IMR-90 (cell line): ENCODE measurements around the gene ARL10. TPM values are rescaled to one million over a fixed set of nuclear protein-coding genes. Genes with fewer than 3 reads are reported as not detected.

ENCODE experiments used
- ATAC-seq: fragments of 200-7000 bp; cut with Tn5 transposase; 2 replicates; pipeline ENCODE4 v1.9.1; 2020; ENCODE audit warnings: low read depth, mild to moderate bottlenecking, moderate library complexity
- BruUV-seq: library from RNA; stranded (reverse); fragments of 400-500 nt; replicated peaks from 2 replicates; lab custom pipeline; 2021; lab: Mats Ljungman, UMichigan
- CTCF ChIA-PET: fragments of 300-600 bp; formaldehyde crosslinking; extraction: SDS; loops from one replicate; lab custom pipeline; 2021; ENCODE audit warnings: antibody characterized with exemption; lab: Yijun Ruan, JAX
- POLR2A ChIA-PET: fragments of 300-600 bp; sonication (Branson Sonifier 250); formaldehyde crosslinking; loops from one replicate; lab custom pipeline; 2022; ENCODE audit warnings: antibody characterized with exemption; ENCODE audit not compliant: unreplicated experiment; lab: Charles Lee
- DNase-seq: peaks from one replicate; pipeline ENCODE4 v3.0.0; 2013
- H2AFZ ChIP-seq: replicated peaks from 2 replicates; pipeline ENCODE3; 2013; ENCODE audit warnings: low read length, mild to moderate bottlenecking; ENCODE audit not compliant: poor library complexity
- H2AK5ac ChIP-seq: 2 replicates; pipeline ENCODE4 v1.6.1; 2013; ENCODE audit warnings: low read depth, low read length, inconsistent platforms
- H2AK9ac ChIP-seq: replicated peaks from 2 replicates; pipeline ENCODE3; 2013; ENCODE audit warnings: mild to moderate bottlenecking, low read depth, low read length, moderate library complexity; ENCODE audit not compliant: poor library complexity
- H2BK120ac ChIP-seq: 2 replicates; pipeline ENCODE4 v1.6.1; 2013; ENCODE audit warnings: low read depth, low read length, inconsistent platforms
- H2BK15ac ChIP-seq: 3 replicates; pipeline ENCODE4 v1.6.1; 2013; ENCODE audit warnings: low read depth, low read length, inconsistent platforms
- H2BK20ac ChIP-seq: 2 replicates; pipeline ENCODE4 v1.6.1; 2013; ENCODE audit warnings: low read depth, mild to moderate bottlenecking, inconsistent platforms, low read length, moderate library complexity
- H2BK5ac ChIP-seq: 2 replicates; pipeline ENCODE4 v1.6.1; 2013; ENCODE audit warnings: mild to moderate bottlenecking, low read depth, low read length, inconsistent platforms; ENCODE audit not compliant: poor library complexity, severe bottlenecking
- H3K14ac ChIP-seq: replicated peaks from 2 replicates; pipeline ENCODE4 v1.6.1; 2013; ENCODE audit warnings: low read depth, low read length, inconsistent platforms
- H3K18ac ChIP-seq: 2 replicates; pipeline ENCODE4 v1.6.1; 2013; ENCODE audit warnings: low read depth, low read length, control low read depth
- H3K23ac ChIP-seq: 2 replicates; pipeline ENCODE4 v1.6.1; 2013; ENCODE audit warnings: low read depth, low read length, inconsistent platforms
- H3K27ac ChIP-seq: 2 replicates; pipeline ENCODE4 v1.5.1; 2013; ENCODE audit warnings: mild to moderate bottlenecking, control low read depth, low read length; ENCODE audit not compliant: insufficient read depth
- H3K27me3 ChIP-seq: 2 replicates; pipeline ENCODE4 v1.6.1; 2013; ENCODE audit warnings: low read length; ENCODE audit not compliant: control insufficient read depth, insufficient read depth
- H3K36me3 ChIP-seq: 2 replicates; pipeline ENCODE4 v1.6.1; 2013; ENCODE audit warnings: low read length, mixed read lengths; ENCODE audit not compliant: control insufficient read depth, insufficient read depth
- H3K4ac ChIP-seq: 2 replicates; pipeline ENCODE4 v1.6.1; 2013; ENCODE audit warnings: low read depth, low read length, inconsistent platforms
- H3K4me1 ChIP-seq: 2 replicates; pipeline ENCODE4 v1.6.1; 2013; ENCODE audit warnings: low read length, mixed read lengths; ENCODE audit not compliant: control insufficient read depth, insufficient read depth
- H3K4me2 ChIP-seq: 2 replicates; pipeline ENCODE4 v1.6.1; 2013; ENCODE audit warnings: low read depth, mild to moderate bottlenecking, control low read depth, low read length, moderate library complexity
- H3K4me3 ChIP-seq: 2 replicates; pipeline ENCODE4 v1.5.1; 2013; ENCODE audit warnings: low read depth, mild to moderate bottlenecking, control low read depth, low read length, moderate library complexity; ENCODE audit not compliant: insufficient read depth
- H3K56ac ChIP-seq: 2 replicates; pipeline ENCODE4 v1.6.1; 2013; ENCODE audit warnings: low read length, inconsistent platforms; ENCODE audit not compliant: insufficient read depth; ENCODE audit errors: extremely low read depth
- H3K79me1 ChIP-seq, 2 experiments: 2 replicates each; pipeline ENCODE4 v1.6.1; 2013; ENCODE audit warnings: low read length in 2 of 2, inconsistent platforms in 1 of 2, low read depth in 1 of 2
- H3K9ac ChIP-seq: 2 replicates; pipeline ENCODE4 v1.6.1; 2013; ENCODE audit warnings: low read depth, low read length, control low read depth
- H3K9me1 ChIP-seq: 2 replicates; pipeline ENCODE4 v1.6.1; 2013; ENCODE audit warnings: low read length, inconsistent platforms; ENCODE audit not compliant: insufficient read depth
- H3K9me3 ChIP-seq: 2 replicates; pipeline ENCODE4 v1.6.1; 2013; ENCODE audit warnings: low read length; ENCODE audit not compliant: control insufficient read depth, insufficient read depth
- H4K20me1 ChIP-seq: 2 replicates; pipeline ENCODE4 v1.6.1; 2013; ENCODE audit warnings: low read length, inconsistent platforms; ENCODE audit not compliant: insufficient read depth
- H4K5ac ChIP-seq: 2 replicates; pipeline ENCODE4 v1.6.1; 2013; ENCODE audit warnings: mild to moderate bottlenecking, low read depth, low read length, control low read depth
- H4K8ac ChIP-seq, 2 experiments: 2 replicates each; pipeline ENCODE4 v1.6.1; 2013; ENCODE audit warnings: low read depth in 2 of 2, low read length in 2 of 2, control low read depth in 1 of 2, inconsistent platforms in 1 of 2
- H4K91ac ChIP-seq: 2 replicates; pipeline ENCODE4 v1.6.1; 2013; ENCODE audit warnings: low read depth, low read length, inconsistent platforms; ENCODE audit not compliant: insufficient read depth
- BHLHE40 ChIP-seq: fragments of 150-350 bp; IDR thresholded peaks from 2 replicates; pipeline ENCODE4 v1.6.1; 2016; ENCODE audit warnings: mild to moderate bottlenecking, low read depth, low read length
- FOS ChIP-seq: fragments of 150-350 bp; IDR thresholded peaks from 2 replicates; pipeline ENCODE4 v1.6.1; 2016; ENCODE audit warnings: low read depth, low read length
- POLR2A ChIP-seq: IDR thresholded peaks from 2 replicates; pipeline ENCODE4 v1.6.1; 2012; ENCODE audit warnings: mild to moderate bottlenecking, low read depth, low read length
- whole genome bisulfite sequencing, 2 experiments: methylation state at CpG; one replicate each; pipeline versions ENCODE4 v1.1.5 to v1.1.7; 2013; ENCODE audit warnings: missing lambda C conversion rate in 2 of 2; ENCODE audit not compliant: insufficient read length in 1 of 2; ENCODE audit errors: extremely low coverage in 2 of 2; 5-methylcytosine and 5-hydroxymethylcytosine counted together
- dilution Hi-C: fragments of 300-500 bp; cut with HindIII; formaldehyde crosslinking; loops from one replicate; pipeline ENCODE4 v1.14.3; 2018; ENCODE audit warnings: low sequenced_read_pairs; ENCODE audit not compliant: unreplicated experiment
- in situ Hi-C: fragments of 300-500 bp; cut with MboI; formaldehyde crosslinking; loops from 3 replicates; pipeline ENCODE4 v1.14.3; 2019; ENCODE audit warnings: low sequenced_read_pairs, inconsistent platforms, mixed read lengths
- intact Hi-C: fragments of 100-400 bp; cut with micrococcal nuclease; formaldehyde crosslinking; loops from 2 replicates; pipeline ENCODE4 v1.10.0; 2022
- polyA plus RNA-seq, 3 experiments: library from polyadenylated mRNA; depleted of rRNA; stranded (reverse); fragments of >200 nt; gene quantifications; 2 replicates each; pipeline ENCODE4 v1.2.3, GENCODE V29; 2012; ENCODE audit warnings: low replicate concordance in 1 of 3
- total RNA-seq: library from RNA; depleted of rRNA; stranded (reverse); fragments of >200 nt; gene quantifications from 2 replicates; pipeline ENCODE4 v1.2.3, GENCODE V29; 2012

The ARL10 gene
- total and polyA plus RNA-seq, 2 of the 4 experiments (the other 2 are of a cell fraction), result 3.6 to 6.0 TPM

GRCh38 chr5:176414704-176415103, 49.4 kb downstream of the ARL10 start:
- H3K9me1 ChIP-seq, result peaks cover 16% of the 10 kb centered on the region
- no peak overlapping the region for H3K4me3 ChIP-seq
- TSS peak; percentile 46 for BruUV-seq
- in situ Hi-C loops, result no loop called here
- peak overlapping the region; percentile 25; the same call in 1 of the 2 replicates for H2AK5ac ChIP-seq
- H2AK9ac ChIP-seq, result no peak overlapping the region
- no peak overlapping the region for H2BK15ac ChIP-seq
- H3K18ac ChIP-seq, result no peak overlapping the region
- H3K9me3 ChIP-seq, result no peaks in the 10 kb centered on the region
- H4K5ac ChIP-seq, result no peak overlapping the region
- H3K14ac ChIP-seq, result no peak overlapping the region
- ATAC-seq, result no peak
- dilution Hi-C loops, result no loop called here
- peaks cover 45% of the 10 kb centered on the region for H4K20me1 ChIP-seq
- no peak overlapping the region for H3K23ac ChIP-seq
- 100% methylated on average over 1 of the region's 3 CpGs; no CpG with 5 or more reads in 1 of the 2 experiments for WGBS, 2 experiments
- intact Hi-C loops, result loop anchor here (5.0 to 10.0 kb wide), 2 partner anchors 203 to 230 kb away; partner anchors contain the start of gene TSPAN17
- no peak overlapping the region for H2AFZ ChIP-seq
- ChIA-PET CTCF (interaction anchor here (0.7 kb wide), 1 partner anchor 146 kb away, joined by 4 read pairs; no protein-coding TSS in a partner anchor), POLR2A (no interaction called here)
- no peak overlapping the region for H3K4ac ChIP-seq
- peaks cover 26 to 59% of the 10 kb centered on the region in 2 experiments for H3K79me1 ChIP-seq
- H3K27me3 ChIP-seq, result no peaks in the 10 kb centered on the region
- H4K8ac ChIP-seq, result no peak overlapping the region
- no peak for DNase-seq
- no peak for TF ChIP-seq FOS
- no peak for TF ChIP-seq POLR2A
- TF ChIP-seq BHLHE40, result no peak
- H2BK20ac ChIP-seq, result no peak overlapping the region
- H3K9ac ChIP-seq, result no peak overlapping the region
- H3K27ac ChIP-seq, result no peak overlapping the region
- no peak overlapping the region for H2BK5ac ChIP-seq
- peak overlapping the region; percentile 19 for H3K4me2 ChIP-seq
- H4K91ac ChIP-seq, result no peak overlapping the region
- H3K56ac ChIP-seq, result no peak overlapping the region
- peaks cover 6% of the 10 kb centered on the region for H3K36me3 ChIP-seq
- no peak overlapping the region for H2BK120ac ChIP-seq
- peaks cover 11% of the 10 kb centered on the region for H3K4me1 ChIP-seq
